ENCODE results near the gene TSPAN32.

DNA sequence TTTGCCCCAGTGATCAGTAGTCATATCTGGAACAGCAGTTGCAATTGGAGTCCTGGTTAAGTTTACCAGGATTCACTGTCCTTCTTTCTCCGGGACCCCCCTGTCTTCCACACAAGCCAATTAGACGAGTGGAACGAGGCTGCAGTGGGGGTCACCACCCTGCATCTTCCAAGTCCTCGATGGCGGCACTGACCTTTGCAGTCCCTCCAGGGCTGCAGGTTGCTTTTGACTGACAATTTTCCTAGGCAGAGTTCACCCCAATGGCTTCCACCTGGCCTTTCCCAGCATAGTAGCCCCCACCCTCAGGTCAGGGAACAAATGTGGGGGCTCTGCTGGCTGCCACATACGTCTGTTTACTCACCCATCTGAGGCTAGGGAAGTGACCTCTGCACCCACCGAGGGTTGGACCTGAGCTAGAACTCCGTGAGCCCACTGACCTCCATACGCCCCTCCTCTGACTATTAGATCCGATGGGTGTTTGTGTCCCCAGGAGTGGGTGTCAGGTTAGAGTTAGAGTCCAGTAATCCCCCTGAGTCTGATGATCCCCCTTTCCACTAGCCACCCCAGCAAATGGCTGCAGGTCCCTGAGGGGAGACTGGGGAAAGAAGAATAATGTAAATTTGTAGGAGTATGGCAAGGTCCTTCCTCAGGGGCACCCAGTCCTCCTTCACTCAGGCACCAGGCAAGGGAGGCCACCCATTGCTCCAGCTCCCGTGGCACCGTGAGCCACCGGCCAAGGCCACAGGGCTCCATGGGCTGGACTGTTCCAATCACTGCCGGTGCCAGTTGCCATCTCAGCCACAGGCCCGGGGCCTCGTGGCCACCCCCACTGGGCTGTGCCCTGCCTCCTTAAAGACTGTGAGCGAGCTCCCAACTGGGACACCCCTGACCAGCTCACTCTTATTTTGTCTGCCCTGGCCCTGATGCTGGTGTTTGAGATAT is 5.6 kb upstream of the TSPAN32 start:
- TF ChIP-seq, protein P1, sequence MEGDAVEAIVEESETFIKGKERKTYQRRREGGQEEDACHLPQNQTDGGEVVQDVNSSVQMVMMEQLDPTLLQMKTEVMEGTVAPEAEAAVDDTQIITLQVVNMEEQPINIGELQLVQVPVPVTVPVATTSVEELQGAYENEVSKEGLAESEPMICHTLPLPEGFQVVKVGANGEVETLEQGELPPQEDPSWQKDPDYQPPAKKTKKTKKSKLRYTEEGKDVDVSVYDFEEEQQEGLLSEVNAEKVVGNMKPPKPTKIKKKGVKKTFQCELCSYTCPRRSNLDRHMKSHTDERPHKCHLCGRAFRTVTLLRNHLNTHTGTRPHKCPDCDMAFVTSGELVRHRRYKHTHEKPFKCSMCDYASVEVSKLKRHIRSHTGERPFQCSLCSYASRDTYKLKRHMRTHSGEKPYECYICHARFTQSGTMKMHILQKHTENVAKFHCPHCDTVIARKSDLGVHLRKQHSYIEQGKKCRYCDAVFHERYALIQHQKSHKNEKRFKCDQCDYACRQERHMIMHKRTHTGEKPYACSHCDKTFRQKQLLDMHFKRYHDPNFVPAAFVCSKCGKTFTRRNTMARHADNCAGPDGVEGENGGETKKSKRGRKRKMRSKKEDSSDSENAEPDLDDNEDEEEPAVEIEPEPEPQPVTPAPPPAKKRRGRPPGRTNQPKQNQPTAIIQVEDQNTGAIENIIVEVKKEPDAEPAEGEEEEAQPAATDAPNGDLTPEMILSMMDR (IDR thresholded peaks at IDR 0.05) = no peak
- TF ChIP-seq BHLHE40 (IDR thresholded peaks at IDR 0.05; ENCODE audit: low read depth, low read length) (no peak), EP300 (IDR thresholded peaks at IDR 0.05) (no peak), POLR2A (IDR thresholded peaks at IDR 0.05; ENCODE audit: low read length) (no peak)
- TF ChIP-seq, protein P2, sequence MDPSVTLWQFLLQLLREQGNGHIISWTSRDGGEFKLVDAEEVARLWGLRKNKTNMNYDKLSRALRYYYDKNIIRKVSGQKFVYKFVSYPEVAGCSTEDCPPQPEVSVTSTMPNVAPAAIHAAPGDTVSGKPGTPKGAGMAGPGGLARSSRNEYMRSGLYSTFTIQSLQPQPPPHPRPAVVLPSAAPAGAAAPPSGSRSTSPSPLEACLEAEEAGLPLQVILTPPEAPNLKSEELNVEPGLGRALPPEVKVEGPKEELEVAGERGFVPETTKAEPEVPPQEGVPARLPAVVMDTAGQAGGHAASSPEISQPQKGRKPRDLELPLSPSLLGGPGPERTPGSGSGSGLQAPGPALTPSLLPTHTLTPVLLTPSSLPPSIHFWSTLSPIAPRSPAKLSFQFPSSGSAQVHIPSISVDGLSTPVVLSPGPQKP (IDR thresholded peaks at IDR 0.05; ENCODE audit: low read depth, low read length) = no peak
- TF ChIP-seq, protein P3, sequence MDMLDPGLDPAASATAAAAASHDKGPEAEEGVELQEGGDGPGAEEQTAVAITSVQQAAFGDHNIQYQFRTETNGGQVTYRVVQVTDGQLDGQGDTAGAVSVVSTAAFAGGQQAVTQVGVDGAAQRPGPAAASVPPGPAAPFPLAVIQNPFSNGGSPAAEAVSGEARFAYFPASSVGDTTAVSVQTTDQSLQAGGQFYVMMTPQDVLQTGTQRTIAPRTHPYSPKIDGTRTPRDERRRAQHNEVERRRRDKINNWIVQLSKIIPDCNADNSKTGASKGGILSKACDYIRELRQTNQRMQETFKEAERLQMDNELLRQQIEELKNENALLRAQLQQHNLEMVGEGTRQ (IDR thresholded peaks at IDR 0.05) = no peak

All from A549 (cell line).